Coronary artery (tissue), 2 donors: ENCODE data around the gene PCDH9.

Experiments used
- DNase-seq: peaks from one replicate; pipeline ENCODE4 v3.0.0-alpha.2; 2017; ENCODE audit warnings: low spot score
- H3K27ac ChIP-seq, 2 donors: fragments of 200-600 bp; sonication (generic); one replicate each; pipeline ENCODE4 v1.5.1; 2016 to 2019
- H3K4me3 ChIP-seq: fragments of 200-600 bp; sonication (generic); 2 replicates; pipeline ENCODE4 v1.5.1; 2016; ENCODE audit warnings: mild to moderate bottlenecking, moderate library complexity
- TF ChIP-seq, protein P1 (sequence below): fragments of 200-600 bp; sonication (generic); IDR thresholded peaks from one replicate; pipeline ENCODE4 v1.5.1; 2019; ENCODE audit warnings: antibody characterized with exemption

PCDH9 gene

DNA sequence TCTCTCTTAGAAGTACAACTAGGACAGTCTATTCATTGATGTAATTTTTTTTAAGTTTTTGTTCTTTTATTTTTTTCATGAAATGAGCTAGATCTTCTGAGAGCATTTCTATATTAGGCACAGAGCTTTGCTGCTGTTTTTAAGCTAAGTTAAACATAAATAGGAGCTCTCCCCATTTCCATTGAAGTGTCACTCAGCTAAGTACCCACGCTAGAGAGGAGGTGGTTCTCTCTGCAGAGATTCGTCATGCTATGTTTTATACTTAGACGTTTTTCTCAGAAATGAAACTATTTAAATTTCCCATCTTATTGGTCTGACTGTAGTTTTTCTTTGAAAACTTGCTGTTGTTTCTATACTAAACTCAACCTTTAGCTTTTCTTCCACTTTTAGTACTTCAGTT, 271.5 kb downstream of the PCDH9 start:
- TF ChIP-seq, protein P1, sequence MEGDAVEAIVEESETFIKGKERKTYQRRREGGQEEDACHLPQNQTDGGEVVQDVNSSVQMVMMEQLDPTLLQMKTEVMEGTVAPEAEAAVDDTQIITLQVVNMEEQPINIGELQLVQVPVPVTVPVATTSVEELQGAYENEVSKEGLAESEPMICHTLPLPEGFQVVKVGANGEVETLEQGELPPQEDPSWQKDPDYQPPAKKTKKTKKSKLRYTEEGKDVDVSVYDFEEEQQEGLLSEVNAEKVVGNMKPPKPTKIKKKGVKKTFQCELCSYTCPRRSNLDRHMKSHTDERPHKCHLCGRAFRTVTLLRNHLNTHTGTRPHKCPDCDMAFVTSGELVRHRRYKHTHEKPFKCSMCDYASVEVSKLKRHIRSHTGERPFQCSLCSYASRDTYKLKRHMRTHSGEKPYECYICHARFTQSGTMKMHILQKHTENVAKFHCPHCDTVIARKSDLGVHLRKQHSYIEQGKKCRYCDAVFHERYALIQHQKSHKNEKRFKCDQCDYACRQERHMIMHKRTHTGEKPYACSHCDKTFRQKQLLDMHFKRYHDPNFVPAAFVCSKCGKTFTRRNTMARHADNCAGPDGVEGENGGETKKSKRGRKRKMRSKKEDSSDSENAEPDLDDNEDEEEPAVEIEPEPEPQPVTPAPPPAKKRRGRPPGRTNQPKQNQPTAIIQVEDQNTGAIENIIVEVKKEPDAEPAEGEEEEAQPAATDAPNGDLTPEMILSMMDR: no peak
- H3K4me3 ChIP-seq: no peak overlapping the region
- no peak for DNase-seq
- no peak overlapping the region for H3K27ac ChIP-seq

GRCh38 chr13:66952507-66952906, 277.6 kb downstream of the PCDH9 start:
- no peak overlapping the region for H3K27ac ChIP-seq
- TF ChIP-seq, protein P1: no peak
- DNase-seq: no peak

DNA sequence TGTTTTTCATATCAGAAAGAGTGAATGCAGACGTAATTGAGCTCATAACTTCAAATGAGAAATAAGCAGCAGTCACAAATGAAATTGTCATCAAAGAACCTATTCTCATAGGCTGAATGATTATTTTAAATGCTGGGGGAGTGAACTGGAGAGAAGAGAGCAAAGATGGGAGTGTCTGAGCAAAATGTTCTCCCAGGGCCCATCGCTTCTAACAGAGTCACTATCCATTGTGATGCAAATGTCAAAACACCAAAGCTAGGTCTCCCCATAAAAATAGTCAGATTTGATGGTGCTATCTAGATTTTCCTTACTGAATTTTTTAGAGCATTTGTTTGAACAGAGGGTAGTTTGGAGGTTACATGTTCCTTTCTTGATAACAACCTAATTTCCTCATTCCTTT, 278.7 kb downstream of the PCDH9 start:
- DNase-seq: no peak
- H3K4me3 ChIP-seq: no peak overlapping the region
- no peak overlapping the region for H3K27ac ChIP-seq
- TF ChIP-seq, protein P1: no peak

More at GRCh38 chr13:66952507-66952906, 277.6 kb downstream of the PCDH9 start:
- H3K4me3 ChIP-seq: no peak overlapping the region

- TF ChIP-seq, protein P1: no peak
- Histone ChIP-seq H3K4me3 (no peak overlapping the region), H3K27ac (no peak overlapping the region)
- DNase-seq: no peak
Measured at GRCh38 chr13:66950666-66951065, 279.5 kb downstream of the PCDH9 start.

GRCh38 chr13:66948910-66949309, 281.2 kb downstream of the PCDH9 start:
- no peak for DNase-seq
- Histone ChIP-seq H3K4me3 (no peak overlapping the region), H3K27ac (no peak overlapping the region)
- TF ChIP-seq, protein P1: no peak

GRCh38 chr13:66943530-66943929, 286.6 kb downstream of the PCDH9 start:
- Histone ChIP-seq H3K4me3 (no peak overlapping the region), H3K27ac (no peak overlapping the region)
- TF ChIP-seq, protein P1: no peak
- no peak for DNase-seq

- no peak for DNase-seq
- TF ChIP-seq, protein P1: no peak
- Histone ChIP-seq H3K4me3 (no peak overlapping the region), H3K27ac (no peak overlapping the region)
Measured at GRCh38 chr13:66940113-66940512, 290.0 kb downstream of the PCDH9 start.
